Retinal pigment epithelial cell (primary cell): ENCODE data around the gene NAA15.
"Not testable (repeated sequence)": the region's sequence is repeated elsewhere in the genome, so short reads cannot be mapped to it uniquely, and the experiment has no call there.

Experiments
- DNase-seq: peaks from one replicate; pipeline ENCODE4 v3.0.0-alpha.2; 2010; ENCODE audit warnings: low read depth
- H3K4me3 ChIP-seq: 2 replicates; pipeline ENCODE4 v1.5.1; 2011; ENCODE audit warnings: mild to moderate bottlenecking, low read length, control low read depth, moderate library complexity
- CTCF ChIP-seq: conservative IDR thresholded peaks from 2 replicates; pipeline ENCODE4 v1.5.1; 2011; ENCODE audit warnings: low read depth, low read length, control low read depth, inconsistent platforms

The NAA15 gene

DNA sequence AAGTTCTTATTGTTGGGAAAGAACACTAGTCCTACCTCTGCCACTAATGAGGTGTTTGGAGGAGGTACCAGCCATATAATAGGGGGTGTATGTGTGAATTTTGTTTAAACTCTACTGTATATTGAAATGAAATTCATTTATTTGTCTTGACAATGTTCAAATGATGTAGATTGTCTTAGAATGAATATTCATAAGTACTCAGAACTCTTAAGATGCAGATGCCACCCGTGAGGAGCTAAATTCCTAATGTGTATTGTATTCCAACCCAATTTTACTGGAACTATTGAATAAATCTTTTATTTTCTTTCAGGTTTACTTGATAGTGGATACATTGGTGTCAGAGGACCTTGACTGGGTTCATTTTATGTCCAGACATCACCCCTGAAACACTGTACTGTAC is 88.7 kb downstream of the NAA15 start:
- no peak for DNase-seq
- no peak for TF ChIP-seq CTCF
- H3K4me3 ChIP-seq: no peak overlapping the region

DNA sequence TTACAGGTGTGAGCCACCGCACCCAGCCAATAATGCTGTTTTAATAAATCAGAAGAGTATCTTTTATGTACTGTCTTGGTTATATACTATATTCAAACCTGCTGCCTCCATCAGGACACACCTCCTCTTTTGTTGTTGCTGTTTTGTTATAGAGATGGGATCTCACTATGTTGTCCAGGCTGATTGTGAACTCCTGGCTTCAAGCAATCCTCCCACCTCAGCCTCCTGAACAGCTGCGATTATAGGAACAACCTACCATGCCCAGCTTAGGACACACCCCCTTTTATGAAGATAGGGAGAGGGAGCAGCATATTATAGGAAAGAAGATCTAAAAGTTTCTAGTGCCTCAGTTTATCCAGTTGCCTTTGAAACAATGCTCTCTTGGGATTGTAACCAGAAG is 90.4 kb downstream of the NAA15 start:
- DNase-seq: no peak
- no peak overlapping the region for H3K4me3 ChIP-seq
- no peak for TF ChIP-seq CTCF

DNA sequence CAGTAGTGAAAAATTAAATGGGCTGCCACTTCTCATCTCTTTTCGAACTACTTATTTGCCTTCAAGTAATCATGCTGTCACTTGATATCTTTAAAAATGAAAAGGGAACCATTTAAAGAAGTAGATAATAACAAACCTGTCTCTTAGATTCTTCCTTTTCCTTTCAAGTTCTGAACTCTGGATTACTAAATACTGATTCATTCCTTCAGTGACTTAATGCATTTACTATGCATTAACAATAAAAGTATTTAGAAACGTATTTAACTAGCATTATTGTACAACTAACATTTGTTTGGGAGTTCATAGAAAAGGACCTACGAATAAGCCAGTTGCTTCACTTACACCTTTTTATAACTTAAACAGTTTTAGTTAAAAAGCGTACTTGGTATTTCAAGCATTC is 91.5 kb downstream of the NAA15 start:
- no peak for DNase-seq
- no peak overlapping the region for H3K4me3 ChIP-seq
- no peak for TF ChIP-seq CTCF

GRCh38 chr4:139401368-139401767 is 100.1 kb downstream of the NAA15 start:
- H3K4me3 ChIP-seq: no peak overlapping the region
- DNase-seq: no peak
- TF ChIP-seq CTCF: no peak

GRCh38 chr4:139402436-139402835 is 101.1 kb downstream of the NAA15 start:
- no peak overlapping the region for H3K4me3 ChIP-seq
- TF ChIP-seq CTCF: no peak
- DNase-seq: no peak

- no peak overlapping the region for H3K4me3 ChIP-seq
- no peak for DNase-seq
- peak; percentile 15 for TF ChIP-seq CTCF
These were observed 102.2 kb downstream of the NAA15 start for GRCh38 chr4:139403462-139403861.

DNA sequence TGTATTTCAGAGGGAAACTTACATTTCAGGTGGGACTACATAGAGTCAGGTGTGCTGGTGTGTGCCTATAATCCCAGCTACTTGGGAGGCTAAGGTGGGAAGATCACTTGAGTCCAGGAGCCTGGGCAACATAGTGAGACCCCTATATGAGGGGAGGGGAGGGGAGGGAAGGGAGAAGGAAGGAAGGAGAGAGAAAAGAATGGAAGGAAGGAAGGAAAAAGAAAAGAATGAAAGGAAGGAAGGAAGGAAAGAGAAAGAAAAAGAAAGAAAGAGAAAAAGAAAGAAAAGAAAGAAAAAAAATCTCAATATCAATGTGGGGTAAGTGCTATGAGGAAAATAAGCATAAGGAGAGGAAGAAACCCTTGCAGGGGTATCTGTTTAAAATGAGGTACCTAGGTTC is 109.0 kb downstream of the NAA15 start:
- DNase-seq: no peak
- no peak overlapping the region for H3K4me3 ChIP-seq
- no peak for TF ChIP-seq CTCF

- DNase-seq, H3K4me3 ChIP-seq: not testable (repeated sequence)
These were observed 113.4 kb downstream of the NAA15 start for GRCh38 chr4:139414671-139415210.
